Smooth muscle cell (in vitro differentiated cells): Measurements from ENCODE around the gene MAP3K20. TPM values are rescaled to one million over a fixed set of nuclear protein-coding genes. Genes with fewer than 3 reads are reported as not detected.

Experiments used
- DNase-seq: peaks from one replicate; lab custom pipeline; 2025; ENCODE audit not compliant: unreplicated experiment; lab: John Stamatoyannopoulos, UW
- H2AFZ ChIP-seq: fragments of 200-600 bp; sonication (generic); 2 replicates; pipeline ENCODE4 v1.6.0; 2016; ENCODE audit warnings: antibody characterized with exemption, low read depth, mild to moderate bottlenecking
- H3F3A ChIP-seq: fragments of 200-600 bp; sonication (generic); 2 replicates; pipeline ENCODE4 v1.6.0; 2017; ENCODE audit warnings: antibody characterized with exemption, low read depth
- H3K27ac ChIP-seq: fragments of 200-600 bp; sonication (generic); 2 replicates; pipeline ENCODE4 v1.5.1; 2016; ENCODE audit warnings: low read depth, mild to moderate bottlenecking
- H3K27me3 ChIP-seq: fragments of 200-600 bp; sonication (generic); 2 replicates; pipeline ENCODE4 v1.6.1; 2016; ENCODE audit warnings: low read depth, mild to moderate bottlenecking
- H3K36me3 ChIP-seq: fragments of 200-600 bp; sonication (generic); 2 replicates; pipeline ENCODE4 v1.5.1; 2016; ENCODE audit warnings: low read depth
- H3K4me1 ChIP-seq: fragments of 200-600 bp; sonication (generic); 2 replicates; pipeline ENCODE4 v1.5.1; 2016; ENCODE audit warnings: low read depth
- H3K4me2 ChIP-seq: fragments of 200-600 bp; sonication (generic); 2 replicates; pipeline ENCODE4 v1.6.0; 2016; ENCODE audit warnings: mild to moderate bottlenecking
- H3K4me3 ChIP-seq: fragments of 200-600 bp; sonication (generic); 2 replicates; pipeline ENCODE4 v1.5.1; 2016; ENCODE audit warnings: mild to moderate bottlenecking
- H3K79me2 ChIP-seq: fragments of 200-600 bp; sonication (generic); 2 replicates; pipeline ENCODE4 v1.6.0; 2016; ENCODE audit warnings: low read depth, mild to moderate bottlenecking
- H3K9ac ChIP-seq: fragments of 200-600 bp; sonication (generic); 2 replicates; pipeline ENCODE4 v1.6.0; 2016; ENCODE audit warnings: low read depth
- H3K9me3 ChIP-seq: fragments of 200-600 bp; sonication (generic); replicated peaks from 2 replicates; pipeline ENCODE4 v1.5.1; 2016; ENCODE audit warnings: low read depth
- H4K20me1 ChIP-seq: fragments of 200-600 bp; sonication (generic); 2 replicates; pipeline ENCODE4 v1.6.0; 2016; ENCODE audit warnings: low read depth
- WGBS: methylation state at CpG from one replicate; pipeline ENCODE4 v1.1.7; 2016; ENCODE audit warnings: low lambda C conversion rate; 5-methylcytosine and 5-hydroxymethylcytosine counted together
- polyA plus RNA-seq: library from polyadenylated mRNA; unstranded; fragments of >200 nt; fragmentation: Nextera tagmentation; extraction: Ambion mirVana; gene quantifications from 2 replicates; pipeline ENCODE4 v1.2.1, GENCODE V29; 2016
- total RNA-seq: library from RNA; depleted of rRNA; stranded (reverse); fragments of >200 nt; gene quantifications from 2 replicates; pipeline ENCODE4 v1.2.3, GENCODE V29; 2014
- TF ChIP-seq, protein P1 (sequence below): fragments of 200-600 bp; sonication (generic); IDR thresholded peaks from 2 replicates; pipeline ENCODE4 v1.5.1; 2017; ENCODE audit warnings: borderline replicate concordance, mild to moderate bottlenecking, antibody characterized with exemption; ENCODE audit not compliant: insufficient read depth, poor library complexity, severe bottlenecking

Gene MAP3K20
- total and polyA plus RNA-seq, 2 experiments from 2014 or later, result 25.8 to 29.2 TPM

DNA sequence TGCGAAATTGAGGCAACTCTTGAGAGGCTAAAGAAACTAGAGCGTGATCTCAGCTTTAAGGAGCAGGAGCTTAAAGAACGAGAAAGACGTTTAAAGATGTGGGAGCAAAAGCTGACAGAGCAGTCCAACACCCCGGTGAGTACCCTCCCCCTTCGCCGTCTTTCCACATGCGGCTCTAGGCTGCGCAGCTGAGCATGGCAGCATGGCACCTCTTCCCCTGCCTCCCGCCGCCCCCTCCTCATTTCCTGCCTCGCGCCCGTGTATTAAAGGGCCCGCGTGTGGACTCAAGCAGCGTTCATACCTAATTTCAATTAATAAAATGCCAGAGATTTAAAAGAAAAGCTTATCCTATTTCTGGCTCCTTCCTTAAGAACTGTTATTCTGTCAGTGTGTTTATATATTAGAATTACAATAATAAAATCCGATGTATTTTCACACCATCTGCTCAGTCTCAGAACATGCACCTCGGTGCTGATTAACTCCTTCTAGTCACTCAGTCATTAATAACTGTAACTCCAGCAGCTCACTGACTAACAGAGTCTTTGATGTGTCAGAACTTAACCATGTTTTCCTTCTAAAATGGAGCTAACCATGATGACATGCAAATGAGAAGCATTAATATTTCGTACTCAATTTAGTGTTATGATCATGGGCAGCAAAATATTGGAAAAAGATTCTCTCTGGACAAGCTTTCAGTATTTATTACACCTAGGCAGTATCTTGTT lies 141.6 kb downstream of the MAP3K20 start:
- Histone ChIP-seq H3K79me2 (no peaks in the 10 kb centered on the region), H3K4me3 (no peak overlapping the region), H3K9ac (no peak overlapping the region), H3K27ac (peak overlapping the region; percentile 19), H3K36me3 (no peaks in the 10 kb centered on the region), H3K4me2 (no peak overlapping the region), H3K9me3 (no peaks in the 10 kb centered on the region), H3F3A (no peaks in the 10 kb centered on the region), H2AFZ (no peak overlapping the region), H3K27me3 (no peaks in the 10 kb centered on the region), H4K20me1 (no peaks in the 10 kb centered on the region), H3K4me1 (peaks cover 9% of the 10 kb centered on the region)
- DNase-seq, result no peak
- WGBS, result 86% methylated on average over 20 of the region's 20 CpGs
- TF ChIP-seq, protein P1, sequence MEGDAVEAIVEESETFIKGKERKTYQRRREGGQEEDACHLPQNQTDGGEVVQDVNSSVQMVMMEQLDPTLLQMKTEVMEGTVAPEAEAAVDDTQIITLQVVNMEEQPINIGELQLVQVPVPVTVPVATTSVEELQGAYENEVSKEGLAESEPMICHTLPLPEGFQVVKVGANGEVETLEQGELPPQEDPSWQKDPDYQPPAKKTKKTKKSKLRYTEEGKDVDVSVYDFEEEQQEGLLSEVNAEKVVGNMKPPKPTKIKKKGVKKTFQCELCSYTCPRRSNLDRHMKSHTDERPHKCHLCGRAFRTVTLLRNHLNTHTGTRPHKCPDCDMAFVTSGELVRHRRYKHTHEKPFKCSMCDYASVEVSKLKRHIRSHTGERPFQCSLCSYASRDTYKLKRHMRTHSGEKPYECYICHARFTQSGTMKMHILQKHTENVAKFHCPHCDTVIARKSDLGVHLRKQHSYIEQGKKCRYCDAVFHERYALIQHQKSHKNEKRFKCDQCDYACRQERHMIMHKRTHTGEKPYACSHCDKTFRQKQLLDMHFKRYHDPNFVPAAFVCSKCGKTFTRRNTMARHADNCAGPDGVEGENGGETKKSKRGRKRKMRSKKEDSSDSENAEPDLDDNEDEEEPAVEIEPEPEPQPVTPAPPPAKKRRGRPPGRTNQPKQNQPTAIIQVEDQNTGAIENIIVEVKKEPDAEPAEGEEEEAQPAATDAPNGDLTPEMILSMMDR, result no peak

DNA sequence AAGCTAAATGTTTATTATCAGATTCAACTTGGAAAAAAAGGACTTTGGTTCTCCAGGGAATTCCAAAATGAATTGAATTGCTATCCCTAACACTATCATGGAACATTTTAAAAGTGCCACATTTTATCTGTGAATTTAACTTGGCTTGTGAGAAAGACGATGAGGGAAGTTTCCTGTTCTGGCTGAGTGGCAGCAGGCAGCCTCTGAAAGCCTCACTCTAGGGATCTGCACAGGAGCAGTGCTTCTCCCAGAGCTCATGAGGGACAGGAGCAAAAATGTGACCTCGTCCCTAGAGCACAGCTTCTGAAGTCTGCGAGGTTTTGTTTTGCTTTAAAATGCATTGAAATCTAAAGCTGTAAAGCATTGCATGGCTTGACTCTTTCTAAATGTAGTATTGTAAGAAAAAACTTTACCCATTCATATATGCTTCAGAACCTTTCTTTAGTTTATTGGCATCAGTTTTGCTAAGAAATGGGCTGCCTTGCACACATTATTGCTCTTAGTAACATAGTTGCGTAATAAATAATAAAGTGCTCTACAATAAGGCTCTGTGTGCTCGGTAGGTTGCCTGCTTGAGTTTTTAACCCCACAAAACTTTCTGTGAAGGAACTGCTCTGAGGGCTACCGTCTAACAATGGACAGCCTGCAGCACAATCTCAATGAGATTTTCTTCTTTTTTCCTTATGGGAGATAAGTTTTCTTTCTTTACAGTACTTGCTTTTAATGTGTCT lies 142.8 kb downstream of the MAP3K20 start:
- H3K4me3 ChIP-seq, result no peak overlapping the region
- no peaks in the 10 kb centered on the region for H4K20me1 ChIP-seq
- H3K4me2 ChIP-seq, result no peak overlapping the region
- H3K4me1 ChIP-seq, result peaks cover 9% of the 10 kb centered on the region
- H3K9me3 ChIP-seq, result no peaks in the 10 kb centered on the region
- H3K27ac ChIP-seq, result peak overlapping the region; percentile 19
- no peaks in the 10 kb centered on the region for H3F3A ChIP-seq
- H3K79me2 ChIP-seq, result no peaks in the 10 kb centered on the region
- TF ChIP-seq, protein P1, result no peak
- no peak overlapping the region for H2AFZ ChIP-seq
- no peaks in the 10 kb centered on the region for H3K36me3 ChIP-seq
- DNase-seq, result no peak
- no peaks in the 10 kb centered on the region for H3K27me3 ChIP-seq
- 36% methylated on average over 6 of the region's 6 CpGs for WGBS
- H3K9ac ChIP-seq, result no peak overlapping the region

DNA sequence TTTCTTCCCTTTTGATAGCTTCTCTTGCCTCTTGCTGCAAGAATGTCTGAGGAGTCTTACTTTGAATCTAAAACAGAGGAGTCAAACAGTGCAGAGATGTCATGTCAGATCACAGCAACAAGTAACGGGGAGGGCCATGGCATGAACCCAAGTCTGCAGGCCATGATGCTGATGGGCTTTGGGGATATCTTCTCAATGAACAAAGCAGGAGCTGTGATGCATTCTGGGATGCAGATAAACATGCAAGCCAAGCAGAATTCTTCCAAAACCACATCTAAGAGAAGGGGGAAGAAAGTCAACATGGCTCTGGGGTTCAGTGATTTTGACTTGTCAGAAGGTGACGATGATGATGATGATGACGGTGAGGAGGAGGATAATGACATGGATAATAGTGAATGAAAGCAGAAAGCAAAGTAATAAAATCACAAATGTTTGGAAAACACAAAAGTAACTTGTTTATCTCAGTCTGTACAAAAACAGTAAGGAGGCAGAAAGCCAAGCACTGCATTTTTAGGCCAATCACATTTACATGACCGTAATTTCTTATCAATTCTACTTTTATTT lies 145.6 kb downstream of the MAP3K20 start:
- Histone ChIP-seq H3K4me2 (no peak overlapping the region), H3K9ac (no peak overlapping the region), H3K4me1 (peaks cover 9% of the 10 kb centered on the region), H4K20me1 (no peaks in the 10 kb centered on the region), H3K79me2 (no peaks in the 10 kb centered on the region), H3K9me3 (no peaks in the 10 kb centered on the region), H3K27ac (no peak overlapping the region), H3K4me3 (no peak overlapping the region), H3K36me3 (no peaks in the 10 kb centered on the region), H2AFZ (no peak overlapping the region), H3F3A (no peaks in the 10 kb centered on the region), H3K27me3 (no peaks in the 10 kb centered on the region)
- DNase-seq, result no peak
- 55% methylated on average over 4 of the region's 4 CpGs for whole genome bisulfite sequencing
- TF ChIP-seq, protein P1, result no peak
